K562 (cell line): Measurements from ENCODE around the gene ZBTB49. TPM values are rescaled to one million over a fixed set of nuclear protein-coding genes. Genes with fewer than 3 reads are reported as not detected.

Experiments used
- BACH1 ChIP-seq: fragments of 200-800 bp; sonication (Bioruptor generic); IDR thresholded peaks from 2 replicates; pipeline ENCODE4 v1.6.1; 2016; ENCODE audit warnings: missing genetic modification characterization, missing compliant biosample characterization
- CBX3 ChIP-seq, 2 experiments: IDR thresholded peaks; 1 replicate in 1 of 2; 2 replicates in 1 of 2; pipeline ENCODE4 v1.6.1; 2012; ENCODE audit warnings: inconsistent platforms in 2 of 2, low read length in 2 of 2, borderline replicate concordance in 1 of 2, control low read depth in 1 of 2
- CC2D1A ChIP-seq: fragments of 450-650 bp; IDR thresholded peaks from 2 replicates; pipeline ENCODE4 v1.6.1; 2017; ENCODE audit warnings: mild to moderate bottlenecking
- CEBPZ ChIP-seq: fragments of 150-350 bp; IDR thresholded peaks from 2 replicates; pipeline ENCODE4 v1.6.1; 2014; ENCODE audit warnings: low read depth, mild to moderate bottlenecking, low read length, borderline replicate concordance
- CREBBP ChIP-seq: IDR thresholded peaks from one replicate; pipeline ENCODE4 v1.6.1; 2012; ENCODE audit warnings: low read depth, mild to moderate bottlenecking, control low read depth, inconsistent platforms, low read length
- DACH1 ChIP-seq: fragments of 450-650 bp; IDR thresholded peaks from 2 replicates; pipeline ENCODE4 v1.6.1; 2018; ENCODE audit not compliant: partially characterized antibody
- EP300 ChIP-seq: IDR thresholded peaks from 2 replicates; pipeline ENCODE4 v1.6.1; 2012; ENCODE audit warnings: low read length, improper control_type of control experiment
- ERF ChIP-seq: fragments of 450-650 bp; formaldehyde crosslinking; IDR thresholded peaks from 2 replicates; pipeline ENCODE4 v1.4.0; 2020; ENCODE audit warnings: mild to moderate bottlenecking, mixed read lengths
- EWSR1 ChIP-seq: fragments of 450-650 bp; IDR thresholded peaks from 2 replicates; pipeline ENCODE4 v1.6.1; 2018; ENCODE audit warnings: borderline replicate concordance, mild to moderate bottlenecking, low read depth, moderate library complexity; ENCODE audit not compliant: partially characterized antibody
- FOS ChIP-seq: IDR thresholded peaks from 3 replicates; pipeline ENCODE4 v1.6.1; 2011; ENCODE audit not compliant: insufficient read length; ENCODE audit errors: extremely low read depth
- GABPA ChIP-seq: fragments of 200-800 bp; sonication (Bioruptor generic); conservative IDR thresholded peaks from 2 replicates; pipeline ENCODE4 v1.6.1; 2016; ENCODE audit warnings: low read depth, missing genetic modification characterization, missing compliant biosample characterization
- L3MBTL2 ChIP-seq: fragments of 450-650 bp; IDR thresholded peaks from 2 replicates; pipeline ENCODE4 v1.6.1; 2016; ENCODE audit warnings: mild to moderate bottlenecking, moderate library complexity
- MEF2D ChIP-seq: conservative IDR thresholded peaks from 2 replicates; pipeline ENCODE4 v1.6.1; 2016; ENCODE audit warnings: low read depth, missing genetic modification characterization, missing compliant biosample characterization
- NFYB ChIP-seq: IDR thresholded peaks from 2 replicates; pipeline ENCODE4 v1.6.1; 2011; ENCODE audit warnings: mild to moderate bottlenecking, moderate library complexity; ENCODE audit not compliant: insufficient read length; ENCODE audit errors: extremely low read depth
- PHB2 ChIP-seq: fragments of 450-650 bp; IDR thresholded peaks from 2 replicates; pipeline ENCODE4 v1.6.1; 2017; ENCODE audit warnings: low read depth
- POLR2G ChIP-seq: fragments of 200-400 bp; formaldehyde crosslinking; IDR thresholded peaks from 2 replicates; pipeline ENCODE4 v1.6.1; 2017; ENCODE audit warnings: low read depth, mild to moderate bottlenecking, antibody characterized with exemption, low read length, moderate library complexity
- RBM14 ChIP-seq: fragments of 200-400 bp; formaldehyde crosslinking; IDR thresholded peaks from 2 replicates; pipeline ENCODE4 v1.6.1; 2018; ENCODE audit warnings: low read depth, mild to moderate bottlenecking, low read length, moderate library complexity, borderline replicate concordance; ENCODE audit not compliant: insufficient read depth
- RBM22 ChIP-seq: fragments of 200-400 bp; formaldehyde crosslinking; IDR thresholded peaks from 2 replicates; pipeline ENCODE4 v1.6.1; 2018; ENCODE audit warnings: low read length, low read depth; ENCODE audit not compliant: poor library complexity, severe bottlenecking
- TEAD4 ChIP-seq, 2 experiments: sonication (generic) in 1 of 2; formaldehyde crosslinking in 1 of 2; IDR thresholded peaks; 2 replicates each; pipeline versions ENCODE4 v1.6.1 to v1.8.0; 2012 to 2022; ENCODE audit warnings: borderline replicate concordance in 1 of 2, inconsistent platforms in 1 of 2, low read length in 1 of 2, mild to moderate bottlenecking in 1 of 2, missing genetic modification reagents in 1 of 2
- USF2 ChIP-seq: sonication (generic); formaldehyde crosslinking; IDR thresholded peaks from 2 replicates; pipeline ENCODE4 v1.5.0; 2020; ENCODE audit warnings: missing genetic modification reagents
- ZNF217 ChIP-seq: sonication (generic); formaldehyde crosslinking; IDR thresholded peaks from 2 replicates; pipeline ENCODE4 v1.8.0; 2022; ENCODE audit warnings: mild to moderate bottlenecking, missing genetic modification reagents
- ZNF586 ChIP-seq: fragments of 450-650 bp; formaldehyde crosslinking; conservative IDR thresholded peaks from 2 replicates; pipeline ENCODE4 v1.4.0; 2020; ENCODE audit warnings: mild to moderate bottlenecking, moderate library complexity
- ZNF766 ChIP-seq: fragments of 200-800 bp; sonication (Bioruptor generic); conservative IDR thresholded peaks from 2 replicates; pipeline ENCODE4 v1.6.1; 2016; ENCODE audit warnings: missing genetic modification characterization, missing compliant biosample characterization
- ZNF778 ChIP-seq: fragments of 450-650 bp; formaldehyde crosslinking; IDR thresholded peaks from 2 replicates; pipeline ENCODE4 v1.4.0; 2020; ENCODE audit warnings: mild to moderate bottlenecking, moderate library complexity
- polyA plus RNA-seq, 8 experiments: library from polyadenylated mRNA; depleted of rRNA in 4 of 8; stranded (reverse) in 5 of 8; unstranded in 3 of 8; fragments of >200 nt; fragmentation: Nextera tagmentation in 2 of 8; fragmentation: Illumina TruSeq in 1 of 8; extraction: Ambion mirVana in 2 of 8; extraction: Trizol in 1 of 8; gene quantifications; 2 replicates each; pipeline versions ENCODE4 v1.2.1 to v1.2.3, GENCODE V29; 2011 to 2014; ENCODE audit warnings: inconsistent platforms in 1 of 8, missing spikeins in 1 of 8
- total RNA-seq, 7 experiments: library from RNA; depleted of rRNA in 6 of 7; stranded (reverse); fragments of >200 nt in 6 of 7; fragmentation: Illumina TruSeq in 2 of 7; extraction: Trizol in 2 of 7; gene quantifications; 2 replicates each; pipeline versions ENCODE4 v1.2.1 to v1.2.3, GENCODE V29; 2011 to 2021; ENCODE audit warnings: low replicate concordance in 1 of 7

ZBTB49 gene
- total and polyA plus RNA-seq, 9 of the 15 experiments (the other 6 are each of a cell fraction or from before 2014, with no cell fraction given) = 0.49 to 8.0 (median 4.2) TPM

- TF ChIP-seq POLR2G = no peak
- TF ChIP-seq CEBPZ = no peak
- TF ChIP-seq RBM22 = no peak
- TF ChIP-seq ZNF217 = no peak
- no peak for TF ChIP-seq CREBBP
- TF ChIP-seq PHB2 = no peak
- TF ChIP-seq DACH1 = no peak
- no peak for TF ChIP-seq L3MBTL2
- TF ChIP-seq CC2D1A = no peak
- no peak for TF ChIP-seq ZNF778 (CRISPR knock-in tag)
- TF ChIP-seq MEF2D (tag) = no peak
- no peak for TF ChIP-seq RBM14
- TF ChIP-seq ZNF586 (CRISPR knock-in tag) = no peak
- TF ChIP-seq ERF = no peak
- no peak for TF ChIP-seq CBX3 (IDR thresholded peaks at IDR 0.05; ENCODE audit: borderline replicate concordance in 1 of 2, low read length in 2 of 2)
- no peak for TF ChIP-seq TEAD4 (IDR thresholded peaks at IDR 0.05; ENCODE audit: low read length)
- no peak for TF ChIP-seq TEAD4 (CRISPR knock-in tag; IDR thresholded peaks at IDR 0.05; ENCODE audit: borderline replicate concordance)
- no peak for TF ChIP-seq BACH1
- no peak for TF ChIP-seq NFYB
- TF ChIP-seq EP300 = no peak
- peak; percentile 47; the same call in 1 of the 2 replicates for TF ChIP-seq GABPA (tag)
- no peak for TF ChIP-seq ZNF766 (CRISPR knock-in tag)
- no peak for TF ChIP-seq USF2
- TF ChIP-seq FOS = no peak
- TF ChIP-seq EWSR1 = no peak
These were observed 43.2 kb downstream of the ZBTB49 start (continued) for GRCh38 chr4:4333265-4333706.
